GM18873 (cell line): ENCODE measurements around the gene PLEKHS1.

Experiments
- ATAC-seq: cut with Tn5 transposase; IDR thresholded peaks from one replicate; pipeline ENCODE4 v1.9.1; 2021; ENCODE audit warnings: mild to moderate bottlenecking, moderate library complexity, moderate number of reproducible peaks; ENCODE audit not compliant: unreplicated experiment, low FRiP score

Gene PLEKHS1

GRCh38 chr10:113751181-113751732 lies at the start of gene PLEKHS1:
Gene PLEKHS1, plus strand, starts transcription at chr10:113751682. Its CDS starts 3,596 bp downstream, at chr10:113755278.
- no peak for ATAC-seq

GRCh38 chr10:113704637-113705343 lies 46.7 kb upstream of the PLEKHS1 start:
- no peak for ATAC-seq

- no peak for ATAC-seq
These were observed 46.2 kb upstream of the PLEKHS1 start for GRCh38 chr10:113705344-113705652.

- ATAC-seq, result no peak
These were observed 44.9 kb upstream of the PLEKHS1 start for GRCh38 chr10:113706623-113707022.

GRCh38 chr10:113708640-113709039 lies 42.8 kb upstream of the PLEKHS1 start:
- ATAC-seq, result no peak

GRCh38 chr10:113709221-113709838 lies 42.2 kb upstream of the PLEKHS1 start:
- no peak for ATAC-seq

- no peak for ATAC-seq
These were observed 40.3 kb upstream of the PLEKHS1 start for GRCh38 chr10:113711142-113711541.

GRCh38 chr10:113712024-113712423 lies 39.5 kb upstream of the PLEKHS1 start:
- no peak for ATAC-seq

GRCh38 chr10:113712755-113713639 lies 38.5 kb upstream of the PLEKHS1 start:
- ATAC-seq, result no peak

GRCh38 chr10:113713640-113713982 lies 37.9 kb upstream of the PLEKHS1 start:
- ATAC-seq, result no peak

GRCh38 chr10:113716109-113716910 lies 35.2 kb upstream of the PLEKHS1 start:
- ATAC-seq, result no peak

GRCh38 chr10:113718969-113719822 lies 32.3 kb upstream of the PLEKHS1 start:
- ATAC-seq, result no peak

GRCh38 chr10:113720386-113720785 lies 31.1 kb upstream of the PLEKHS1 start:
- no peak for ATAC-seq

- peak; percentile 48 for ATAC-seq
These were observed 19.2 kb upstream of the PLEKHS1 start for GRCh38 chr10:113732160-113732881.

GRCh38 chr10:113732966-113733365 lies 18.5 kb upstream of the PLEKHS1 start:
- no peak for ATAC-seq

GRCh38 chr10:113733635-113734034 lies 17.8 kb upstream of the PLEKHS1 start:
- no peak for ATAC-seq

- peak; percentile 88 for ATAC-seq
These were observed 15.6 kb upstream of the PLEKHS1 start for GRCh38 chr10:113735913-113736312.

- ATAC-seq, result no peak
These were observed 14.9 kb upstream of the PLEKHS1 start for GRCh38 chr10:113736576-113736975.

GRCh38 chr10:113739031-113739430 lies 12.5 kb upstream of the PLEKHS1 start:
- no peak for ATAC-seq
